Choroid plexus epithelial cell (primary cell): Measurements from ENCODE around the gene PRKN.

ENCODE experiments used
- DNase-seq: peaks from one replicate; pipeline ENCODE4 v3.0.0-alpha.2; 2010; ENCODE audit warnings: low read depth
- H3K4me3 ChIP-seq: 2 replicates; pipeline ENCODE4 v1.5.1; 2011; ENCODE audit warnings: low read depth, mild to moderate bottlenecking, control low read depth, low read length, moderate library complexity
- TF ChIP-seq, protein P1 (sequence below): conservative IDR thresholded peaks from 2 replicates; pipeline ENCODE4 v1.5.1; 2011; ENCODE audit warnings: low read depth, mild to moderate bottlenecking, control low read depth, inconsistent platforms, low read length, moderate library complexity

The PRKN gene

DNA sequence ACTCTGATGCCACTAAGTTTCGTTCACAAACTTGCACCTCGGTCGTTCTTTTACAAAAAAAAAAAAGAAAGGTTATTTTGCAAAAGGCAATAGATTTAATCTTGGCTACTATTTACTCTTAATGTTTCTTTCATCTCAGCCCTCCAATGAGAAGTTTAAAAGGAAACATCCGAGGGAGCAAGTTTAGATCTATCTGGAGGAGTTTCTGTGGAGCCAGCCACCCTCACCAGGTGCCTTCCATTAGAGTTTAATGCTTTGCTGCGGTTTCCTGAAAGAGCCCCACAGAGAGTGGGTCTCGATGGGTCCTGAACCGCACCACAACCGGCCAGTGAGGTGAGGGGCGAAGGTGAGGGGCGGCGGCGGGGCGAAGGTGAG, 632 bp downstream of the PRKN start:
- TF ChIP-seq, protein P1, sequence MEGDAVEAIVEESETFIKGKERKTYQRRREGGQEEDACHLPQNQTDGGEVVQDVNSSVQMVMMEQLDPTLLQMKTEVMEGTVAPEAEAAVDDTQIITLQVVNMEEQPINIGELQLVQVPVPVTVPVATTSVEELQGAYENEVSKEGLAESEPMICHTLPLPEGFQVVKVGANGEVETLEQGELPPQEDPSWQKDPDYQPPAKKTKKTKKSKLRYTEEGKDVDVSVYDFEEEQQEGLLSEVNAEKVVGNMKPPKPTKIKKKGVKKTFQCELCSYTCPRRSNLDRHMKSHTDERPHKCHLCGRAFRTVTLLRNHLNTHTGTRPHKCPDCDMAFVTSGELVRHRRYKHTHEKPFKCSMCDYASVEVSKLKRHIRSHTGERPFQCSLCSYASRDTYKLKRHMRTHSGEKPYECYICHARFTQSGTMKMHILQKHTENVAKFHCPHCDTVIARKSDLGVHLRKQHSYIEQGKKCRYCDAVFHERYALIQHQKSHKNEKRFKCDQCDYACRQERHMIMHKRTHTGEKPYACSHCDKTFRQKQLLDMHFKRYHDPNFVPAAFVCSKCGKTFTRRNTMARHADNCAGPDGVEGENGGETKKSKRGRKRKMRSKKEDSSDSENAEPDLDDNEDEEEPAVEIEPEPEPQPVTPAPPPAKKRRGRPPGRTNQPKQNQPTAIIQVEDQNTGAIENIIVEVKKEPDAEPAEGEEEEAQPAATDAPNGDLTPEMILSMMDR = no peak
- DNase-seq = peak; percentile 18
- peak overlapping the region; percentile 85 for H3K4me3 ChIP-seq

DNA sequence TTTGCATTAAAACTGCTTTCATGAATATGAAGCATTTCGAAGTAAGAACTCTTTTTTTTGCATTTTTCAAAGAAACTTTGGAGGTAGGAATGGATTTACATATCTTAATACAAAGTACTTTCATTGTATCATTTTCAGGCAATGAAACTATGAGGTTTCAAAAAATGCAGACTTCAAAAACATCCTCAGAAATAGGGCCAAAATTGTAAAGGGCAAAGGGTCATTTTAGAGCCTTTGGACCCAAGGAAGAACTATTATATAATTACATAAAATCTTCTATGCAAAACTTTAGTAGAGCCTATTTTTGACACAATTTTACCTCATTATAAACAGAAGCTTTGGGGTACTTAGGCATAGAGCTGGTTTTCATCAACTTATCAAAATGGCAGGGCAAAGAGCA, 4.9 kb downstream of the PRKN start:
- TF ChIP-seq, protein P1 = no peak
- DNase-seq = no peak
- H3K4me3 ChIP-seq = no peak overlapping the region

- H3K4me3 ChIP-seq = no peak overlapping the region
- no peak for DNase-seq
- TF ChIP-seq, protein P1 = no peak
These were observed 5.3 kb downstream of the PRKN start for GRCh38 chr6:162722226-162722625.

DNA sequence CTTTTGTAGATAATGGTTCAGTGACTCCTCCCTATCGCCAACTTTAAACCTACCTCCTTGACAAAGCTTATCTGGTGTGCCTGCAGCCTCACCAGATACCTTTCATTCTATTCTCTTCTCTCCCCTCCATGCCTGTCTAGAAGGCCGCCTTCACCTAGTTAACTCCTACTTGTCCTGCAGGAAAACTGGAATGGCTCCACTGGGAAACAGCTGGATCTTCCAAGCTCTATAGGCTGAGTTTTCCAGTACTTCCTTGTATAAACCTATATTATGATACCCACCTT, 6.2 kb downstream of the PRKN start:
- DNase-seq = no peak
- H3K4me3 ChIP-seq = no peak overlapping the region
- TF ChIP-seq, protein P1 = no peak

- DNase-seq = no peak
- no peak overlapping the region for H3K4me3 ChIP-seq
- TF ChIP-seq, protein P1 = no peak
These were observed 8.0 kb downstream of the PRKN start for GRCh38 chr6:162719528-162719927.

GRCh38 chr6:162715601-162716000, 12.0 kb downstream of the PRKN start:
- no peak overlapping the region for H3K4me3 ChIP-seq

More at GRCh38 chr6:162715601-162716000, 12.0 kb downstream of the PRKN start:
- DNase-seq = no peak
- TF ChIP-seq, protein P1 = no peak
